ENCODE data around the gene CFB. TPM values are rescaled to one million over a fixed set of nuclear protein-coding genes. Genes with fewer than 3 reads are reported as not detected.
A peak's percentile ranks its signal among the peaks of the same experiment; 100 is the strongest.

The CFB gene
- total and polyA plus RNA-seq, 2 of the 13 experiments (the other 11 are each of a cell fraction or from before 2014, with no cell fraction given): 171 to 513 TPM

GRCh38 chr6:31958741-31959739, 13.1 kb downstream of the CFB start, which contains the start of the genes NELFE and SKIC2 (continued):
- peak; percentile 96 for TF ChIP-seq ERF (CRISPR knock-in tag; IDR thresholded peaks at IDR 0.05)
- TF ChIP-seq HNF4G (IDR thresholded peaks at IDR 0.05; ENCODE audit: borderline replicate concordance, low read depth, low read length): peak; percentile 97
- TF ChIP-seq HNF4G (CRISPR knock-in tag; IDR thresholded peaks at IDR 0.05; ENCODE audit: borderline replicate concordance, low read depth): no peak
- TF ChIP-seq ZNF329 (CRISPR knock-in tag; IDR thresholded peaks at IDR 0.05; ENCODE audit: low read depth): peak; percentile 68; the same call in 1 of the 2 replicates
- TF ChIP-seq ZMYM4 (CRISPR knock-in tag; IDR thresholded peaks at IDR 0.05): peak; percentile 94
- no peak for TF ChIP-seq ATF6 (CRISPR knock-in tag; conservative IDR thresholded peaks at IDR 0.05)
- no peak; the same call in 1 of the 2 replicates for TF ChIP-seq ZNF318 (CRISPR knock-in tag; IDR thresholded peaks at IDR 0.05)
- no peak for TF ChIP-seq TEAD2 (CRISPR knock-in tag; IDR thresholded peaks at IDR 0.05)
- TF ChIP-seq NFAT5 (CRISPR knock-in tag; IDR thresholded peaks at IDR 0.05): no peak; the same call in 1 of the 2 replicates
- no peak for TF ChIP-seq EZH2 (conservative IDR thresholded peaks at IDR 0.05; ENCODE audit: low read depth, low read length)
- TF ChIP-seq CENPBD1 (CRISPR knock-in tag; IDR thresholded peaks at IDR 0.05; ENCODE audit: borderline replicate concordance, low read depth): no peak
